Astrocyte of the cerebellum (primary cell): ENCODE measurements around the gene PFDN6.
"Not testable (repeated sequence)": the region's sequence is repeated elsewhere in the genome, so short reads cannot be mapped to it uniquely, and the experiment has no call there.

Experiments used
- DNase-seq: peaks from one replicate; pipeline ENCODE4 v3.0.0-alpha.2; 2011; ENCODE audit warnings: low read depth
- H3K4me3 ChIP-seq: 2 replicates; pipeline ENCODE4 v1.5.1; 2011; ENCODE audit warnings: mild to moderate bottlenecking, low read depth, low read length, moderate library complexity
- CTCF ChIP-seq: IDR thresholded peaks from 2 replicates; pipeline ENCODE4 v1.5.1; 2012; ENCODE audit warnings: low read length, low read depth, moderate library complexity, mild to moderate bottlenecking; ENCODE audit errors: missing control alignments
- in situ Hi-C: cut with HindIII; loops from 2 replicates; pipeline ENCODE4 v1.10.0; 2017; ENCODE audit warnings: low sequenced_read_pairs

PFDN6 gene

GRCh38 chr6:33273924-33274902 is 15.2 kb upstream of the PFDN6 start:
- in situ Hi-C loops = no loop called here
- DNase-seq = no peak
- no peak for TF ChIP-seq CTCF
- peak overlapping the region; percentile 95 for H3K4me3 ChIP-seq

GRCh38 chr6:33275795-33276580 is 13.4 kb upstream of the PFDN6 start:
- in situ Hi-C loops, DNase-seq: not testable (repeated sequence)
- H3K4me3 ChIP-seq = peak overlapping the region; percentile 54

GRCh38 chr6:33276581-33276863 is 12.9 kb upstream of the PFDN6 start:
- in situ Hi-C loops = no loop called here
- peak overlapping the region; percentile 54 for H3K4me3 ChIP-seq
- no peak for TF ChIP-seq CTCF
- no peak for DNase-seq

- in situ Hi-C loops = no loop called here
- peak; percentile 31 for TF ChIP-seq CTCF
- H3K4me3 ChIP-seq = peak within 1 kb of the TSS; percentile 54
- DNase-seq = no peak
Observed at GRCh38 chr6:33276864-33277662, 12.3 kb upstream of the PFDN6 start, which contains the start of gene B3GALT4. B3GALT4 (plus strand) TSS chr6:33277123; CDS start chr6:33277420, 297 bp downstream.

GRCh38 chr6:33277663-33278391 is 11.6 kb upstream of the PFDN6 start:
- TF ChIP-seq CTCF = no peak
- peak overlapping the region; percentile 54 for H3K4me3 ChIP-seq
- no peak for DNase-seq
- in situ Hi-C loops = no loop called here

- no peak for TF ChIP-seq CTCF
- no peak for DNase-seq
- no peak overlapping the region for H3K4me3 ChIP-seq
- in situ Hi-C loops = no loop called here
Observed at GRCh38 chr6:33278392-33278741, 11.0 kb upstream of the PFDN6 start.
